Stimulated activated memory B cell treated with anti-CD40 and anti-IgM and Interleukin-4, amounts not matched to agents 10 μg/mL and 1 μg/mL and 100 μg/mL, for 72 hours (primary cell): ENCODE results near the gene CSNK1D.

Source experiments
- ATAC-seq: fragments of 150-1000 bp; cut with Tn5 transposase; 2 replicates; pipeline ENCODE4 v1.10.0; 2021
- H3K27ac Mint-ChIP-seq: one replicate; pipeline ENCODE4 v1.8.0; 2022; ENCODE audit warnings: mild to moderate bottlenecking, mixed read lengths
- H3K27me3 Mint-ChIP-seq: one replicate; pipeline ENCODE4 v1.8.0; 2022; ENCODE audit warnings: mixed read lengths
- H3K36me3 Mint-ChIP-seq: one replicate; pipeline ENCODE4 v1.8.0; 2022; ENCODE audit warnings: mixed read lengths
- H3K4me1 Mint-ChIP-seq: one replicate; pipeline ENCODE4 v1.8.0; 2022; ENCODE audit warnings: mixed read lengths
- H3K4me3 Mint-ChIP-seq: one replicate; pipeline ENCODE4 v1.8.0; 2022; ENCODE audit warnings: mild to moderate bottlenecking, moderate library complexity, mixed read lengths
- H3K9me3 Mint-ChIP-seq: one replicate; pipeline ENCODE4 v1.8.0; 2022; ENCODE audit warnings: mixed read lengths

Gene CSNK1D

GRCh38 chr17:82237746-82238471, 35.6 kb downstream of the CSNK1D start:
- no peak for ATAC-seq
- H3K4me3 Mint-ChIP-seq: no peak overlapping the region
- H3K36me3 Mint-ChIP-seq: peaks cover 11% of the 10 kb centered on the region
- H3K27me3 Mint-ChIP-seq: no peaks in the 10 kb centered on the region
- peaks cover 86% of the 10 kb centered on the region for H3K4me1 Mint-ChIP-seq
- H3K9me3 Mint-ChIP-seq: no peaks in the 10 kb centered on the region
- H3K27ac Mint-ChIP-seq: peak overlapping the region; percentile 73

GRCh38 chr17:82237083-82237745, 36.3 kb downstream of the CSNK1D start:
- H3K27me3 Mint-ChIP-seq: no peaks in the 10 kb centered on the region
- no peaks in the 10 kb centered on the region for H3K9me3 Mint-ChIP-seq
- H3K4me1 Mint-ChIP-seq: peaks cover 83% of the 10 kb centered on the region
- H3K4me3 Mint-ChIP-seq: no peak overlapping the region
- H3K27ac Mint-ChIP-seq: peak overlapping the region; percentile 73
- no peak for ATAC-seq
- peaks cover 11% of the 10 kb centered on the region for H3K36me3 Mint-ChIP-seq

- H3K27ac Mint-ChIP-seq: peak overlapping the region; percentile 52
- no peaks in the 10 kb centered on the region for H3K9me3 Mint-ChIP-seq
- ATAC-seq: no peak
- no peak overlapping the region for H3K4me3 Mint-ChIP-seq
- peaks cover 11% of the 10 kb centered on the region for H3K36me3 Mint-ChIP-seq
- peaks cover 78% of the 10 kb centered on the region for H3K4me1 Mint-ChIP-seq
- H3K27me3 Mint-ChIP-seq: no peaks in the 10 kb centered on the region
Observed at GRCh38 chr17:82236142-82236971, 37.1 kb downstream of the CSNK1D start.

GRCh38 chr17:82235775-82236141, 37.7 kb downstream of the CSNK1D start:
- H3K4me1 Mint-ChIP-seq: peaks cover 72% of the 10 kb centered on the region
- peaks cover 11% of the 10 kb centered on the region for H3K36me3 Mint-ChIP-seq
- no peaks in the 10 kb centered on the region for H3K27me3 Mint-ChIP-seq
- H3K9me3 Mint-ChIP-seq: no peaks in the 10 kb centered on the region
- no peak overlapping the region for H3K4me3 Mint-ChIP-seq
- no peak for ATAC-seq
- H3K27ac Mint-ChIP-seq: peak overlapping the region; percentile 52

GRCh38 chr17:82235056-82235774, 38.3 kb downstream of the CSNK1D start:
- Mint-ChIP-seq H3K27me3 (no peaks in the 10 kb centered on the region), H3K4me1 (peaks cover 68% of the 10 kb centered on the region)

GRCh38 chr17:82234211-82235055, 39.1 kb downstream of the CSNK1D start:
- peak overlapping the region; percentile 79 for H3K27ac Mint-ChIP-seq
- no peak for ATAC-seq
- H3K9me3 Mint-ChIP-seq: no peaks in the 10 kb centered on the region
- peaks cover 68% of the 10 kb centered on the region for H3K4me1 Mint-ChIP-seq
- peaks cover 11% of the 10 kb centered on the region for H3K36me3 Mint-ChIP-seq
- peak overlapping the region; percentile 47 for H3K4me3 Mint-ChIP-seq
- H3K27me3 Mint-ChIP-seq: no peaks in the 10 kb centered on the region

More at GRCh38 chr17:82235056-82235774, 38.3 kb downstream of the CSNK1D start:
- Mint-ChIP-seq H3K36me3 (peaks cover 11% of the 10 kb centered on the region), H3K27ac (peak overlapping the region; percentile 79), H3K9me3 (no peaks in the 10 kb centered on the region), H3K4me3 (no peak overlapping the region)
- no peak for ATAC-seq

- peak overlapping the region; percentile 79 for H3K27ac Mint-ChIP-seq
- H3K27me3 Mint-ChIP-seq: no peaks in the 10 kb centered on the region
- ATAC-seq: no peak
- H3K4me1 Mint-ChIP-seq: peaks cover 55% of the 10 kb centered on the region
- H3K4me3 Mint-ChIP-seq: peak overlapping the region; percentile 66
- peaks cover 6% of the 10 kb centered on the region for H3K36me3 Mint-ChIP-seq
- H3K9me3 Mint-ChIP-seq: no peaks in the 10 kb centered on the region
Observed at GRCh38 chr17:82232876-82233785, 40.4 kb downstream of the CSNK1D start.

GRCh38 chr17:82232322-82232820, 41.1 kb downstream of the CSNK1D start:
- Mint-ChIP-seq H3K27ac (no peak overlapping the region), H3K4me1 (peaks cover 47% of the 10 kb centered on the region), H3K9me3 (no peaks in the 10 kb centered on the region), H3K27me3 (no peaks in the 10 kb centered on the region), H3K36me3 (peaks cover 1% of the 10 kb centered on the region), H3K4me3 (peak overlapping the region; percentile 70)
- no peak for ATAC-seq

GRCh38 chr17:82231562-82232321, 41.8 kb downstream of the CSNK1D start:
- Mint-ChIP-seq H3K9me3 (no peaks in the 10 kb centered on the region), H3K27me3 (no peaks in the 10 kb centered on the region), H3K4me3 (peak overlapping the region; percentile 70), H3K4me1 (peaks cover 46% of the 10 kb centered on the region), H3K36me3 (no peaks in the 10 kb centered on the region), H3K27ac (no peak overlapping the region)
- peak; percentile 1 for ATAC-seq

GRCh38 chr17:82231312-82231561, 42.3 kb downstream of the CSNK1D start:
- H3K36me3 Mint-ChIP-seq: no peaks in the 10 kb centered on the region
- no peaks in the 10 kb centered on the region for H3K9me3 Mint-ChIP-seq
- ATAC-seq: peak; percentile 1

GRCh38 chr17:82230609-82231311, 42.7 kb downstream of the CSNK1D start:
- ATAC-seq: peak; percentile 65
- Mint-ChIP-seq H3K4me3 (peak overlapping the region; percentile 80), H3K4me1 (peaks cover 41% of the 10 kb centered on the region), H3K36me3 (no peaks in the 10 kb centered on the region), H3K27ac (no peak overlapping the region), H3K9me3 (no peaks in the 10 kb centered on the region), H3K27me3 (no peaks in the 10 kb centered on the region)

More at GRCh38 chr17:82231312-82231561, 42.3 kb downstream of the CSNK1D start:
- Mint-ChIP-seq H3K27me3 (no peaks in the 10 kb centered on the region), H3K4me3 (peak overlapping the region; percentile 70), H3K27ac (no peak overlapping the region), H3K4me1 (peaks cover 45% of the 10 kb centered on the region)
